Stimulated activated CD4-positive, alpha-beta T cell treated with anti-CD3 and anti-CD28 coated beads, TNF-alpha, amount 100 ng/mL, for 1 hour (primary cell): ENCODE measurements around the gene HOXA7.

Source experiments
- DNase-seq, 3 donors: peaks; one replicate each; pipeline ENCODE4 v3.0.0-alpha.2; 2020; ENCODE audit warnings: low read depth in 3 of 3, low spot score in 1 of 3

The HOXA7 gene

GRCh38 chr7:27109466-27110185 lies 46.8 kb downstream of the HOXA7 start:
- DNase-seq: no peak

GRCh38 chr7:27108390-27109127 lies 47.9 kb downstream of the HOXA7 start:
- no peak for DNase-seq

- no peak for DNase-seq
Observed at GRCh38 chr7:27107391-27108381, 48.8 kb downstream of the HOXA7 start.

GRCh38 chr7:27106901-27107240 lies 49.6 kb downstream of the HOXA7 start:
- DNase-seq: no peak

- no peak for DNase-seq
Observed at GRCh38 chr7:27106181-27106900, 50.1 kb downstream of the HOXA7 start.

- DNase-seq: no peak
Observed at GRCh38 chr7:27105301-27106031, 51.0 kb downstream of the HOXA7 start.

- DNase-seq: no peak
Observed at GRCh38 chr7:27104341-27105058, 52.0 kb downstream of the HOXA7 start.
